Measurements from ENCODE around the gene PRM1.

Gene PRM1

DNA sequence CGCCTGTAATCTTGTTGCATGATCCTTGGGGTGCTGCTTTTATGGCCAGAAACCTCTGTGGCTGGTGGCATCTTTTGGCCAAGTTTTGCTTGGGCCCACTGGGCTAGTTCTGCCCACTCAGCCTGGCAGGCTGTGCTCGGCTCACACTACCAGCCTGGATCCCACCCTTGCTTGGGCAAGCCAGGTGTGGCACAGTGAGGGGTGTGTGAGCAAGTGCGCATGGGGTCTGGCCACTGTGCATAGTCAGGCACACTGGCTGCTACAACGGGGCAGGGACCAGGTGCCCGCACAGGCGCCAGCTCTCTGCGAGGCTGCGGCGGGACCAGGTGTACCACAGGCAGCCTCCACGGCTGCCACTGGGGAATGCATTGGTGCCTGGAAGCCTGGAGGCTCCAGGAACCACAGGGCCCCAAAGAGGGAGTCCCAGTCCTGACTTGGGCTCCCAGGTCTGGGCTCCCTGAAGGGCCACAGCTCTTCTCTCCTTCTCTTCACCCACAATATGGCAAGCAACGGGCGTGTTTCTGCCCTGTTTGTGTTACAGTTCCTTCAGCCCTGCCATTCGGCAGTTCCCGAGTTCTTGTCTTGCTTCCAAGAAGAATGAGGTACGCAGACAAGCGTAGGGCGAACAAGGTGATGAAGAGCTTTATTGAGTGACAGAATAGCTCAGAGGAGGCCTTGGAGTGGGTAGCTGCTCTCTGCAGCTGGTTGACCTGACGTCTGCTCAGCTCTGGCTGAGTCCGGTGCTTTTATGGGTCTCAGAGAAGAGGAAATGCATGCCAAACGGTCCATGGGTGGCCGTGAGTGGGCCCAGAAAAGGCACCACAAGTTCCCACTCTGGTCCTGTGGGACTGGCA is 26.7 kb upstream of the PRM1 start:
- H3K36me3 ChIP-seq (ENCODE audit: control insufficient read depth, low read length), result no peaks in the 10 kb centered on the region
- no peak for TF ChIP-seq EZH2phosphoT487 (IDR thresholded peaks at IDR 0.05; ENCODE audit: borderline replicate concordance, low read length)
- TF ChIP-seq, protein P1, sequence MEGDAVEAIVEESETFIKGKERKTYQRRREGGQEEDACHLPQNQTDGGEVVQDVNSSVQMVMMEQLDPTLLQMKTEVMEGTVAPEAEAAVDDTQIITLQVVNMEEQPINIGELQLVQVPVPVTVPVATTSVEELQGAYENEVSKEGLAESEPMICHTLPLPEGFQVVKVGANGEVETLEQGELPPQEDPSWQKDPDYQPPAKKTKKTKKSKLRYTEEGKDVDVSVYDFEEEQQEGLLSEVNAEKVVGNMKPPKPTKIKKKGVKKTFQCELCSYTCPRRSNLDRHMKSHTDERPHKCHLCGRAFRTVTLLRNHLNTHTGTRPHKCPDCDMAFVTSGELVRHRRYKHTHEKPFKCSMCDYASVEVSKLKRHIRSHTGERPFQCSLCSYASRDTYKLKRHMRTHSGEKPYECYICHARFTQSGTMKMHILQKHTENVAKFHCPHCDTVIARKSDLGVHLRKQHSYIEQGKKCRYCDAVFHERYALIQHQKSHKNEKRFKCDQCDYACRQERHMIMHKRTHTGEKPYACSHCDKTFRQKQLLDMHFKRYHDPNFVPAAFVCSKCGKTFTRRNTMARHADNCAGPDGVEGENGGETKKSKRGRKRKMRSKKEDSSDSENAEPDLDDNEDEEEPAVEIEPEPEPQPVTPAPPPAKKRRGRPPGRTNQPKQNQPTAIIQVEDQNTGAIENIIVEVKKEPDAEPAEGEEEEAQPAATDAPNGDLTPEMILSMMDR (IDR thresholded peaks at IDR 0.05; ENCODE audit: low read depth, low read length, poor library complexity, severe bottlenecking), result no peak
- H3K79me2 ChIP-seq (ENCODE audit: control insufficient read depth, low read length), result no peaks in the 10 kb centered on the region
- H3K9me2 ChIP-seq (replicated peaks; ENCODE audit: control insufficient read depth, low read length), result no peaks in the 10 kb centered on the region
- H3K27ac ChIP-seq (ENCODE audit: low read depth, low read length), result peak overlapping the region; percentile 97
- H3K27me3 ChIP-seq (ENCODE audit: control insufficient read depth, low read length), result no peaks in the 10 kb centered on the region
- peaks cover 94% of the 10 kb centered on the region for H3K4me1 ChIP-seq (ENCODE audit: control insufficient read depth, low read length)
- peak overlapping the region; percentile 83 for H3K4me2 ChIP-seq (ENCODE audit: low read length)
- peak overlapping the region; percentile 35 for H3K4me3 ChIP-seq (ENCODE audit: low read length)
- H3F3A ChIP-seq (ENCODE audit: control insufficient read depth, insufficient read depth), result peaks cover 24% of the 10 kb centered on the region
- H4K20me1 ChIP-seq (ENCODE audit: control insufficient read depth, insufficient read depth, low read depth, low read length), result no peaks in the 10 kb centered on the region
- peaks cover 8% of the 10 kb centered on the region for H3K9me3 ChIP-seq (ENCODE audit: control insufficient read depth, insufficient read depth, low read length)

DNA sequence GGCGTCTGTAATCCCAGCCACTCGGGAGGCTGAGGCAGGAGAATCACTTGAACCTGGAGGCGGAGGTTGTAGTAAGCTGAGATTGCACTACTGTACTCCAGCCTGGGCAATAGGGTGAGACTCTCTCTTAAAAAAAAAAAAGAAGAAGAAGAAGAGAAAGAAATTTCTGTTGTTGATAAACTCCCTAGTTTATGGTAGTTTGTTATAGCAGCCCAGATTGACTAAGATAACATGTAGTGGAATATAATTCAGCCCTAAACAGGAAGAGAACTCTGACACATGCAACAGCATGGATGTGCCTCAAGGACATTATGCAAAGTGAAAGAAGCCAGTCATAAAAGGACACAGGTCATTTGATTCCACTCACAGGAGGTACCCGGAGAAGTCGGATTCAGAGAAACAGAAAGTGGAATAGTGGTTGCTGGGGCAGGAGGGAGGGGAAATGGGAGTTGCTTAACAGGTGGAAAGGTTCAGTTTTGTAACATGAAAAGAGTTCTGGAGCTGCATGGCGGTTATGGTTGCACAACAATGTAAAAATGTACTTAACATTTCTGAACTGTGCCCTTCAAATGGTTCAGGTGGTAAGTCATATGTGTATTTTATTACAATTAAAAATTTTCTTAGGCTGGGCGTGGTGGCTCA is 26.0 kb upstream of the PRM1 start:
- Histone ChIP-seq H3K27ac (ENCODE audit: low read depth, low read length) (no peak overlapping the region), H3K4me2 (ENCODE audit: low read length) (no peak overlapping the region), H4K20me1 (ENCODE audit: control insufficient read depth, insufficient read depth, low read depth, low read length) (no peaks in the 10 kb centered on the region), H3K79me2 (ENCODE audit: control insufficient read depth, low read length) (no peaks in the 10 kb centered on the region), H3F3A (ENCODE audit: control insufficient read depth, insufficient read depth) (peaks cover 24% of the 10 kb centered on the region), H3K27me3 (ENCODE audit: control insufficient read depth, low read length) (no peaks in the 10 kb centered on the region), H3K9me2 (replicated peaks; ENCODE audit: control insufficient read depth, low read length) (no peaks in the 10 kb centered on the region), H3K4me3 (ENCODE audit: low read length) (no peak overlapping the region), H3K36me3 (ENCODE audit: control insufficient read depth, low read length) (no peaks in the 10 kb centered on the region), H3K4me1 (ENCODE audit: control insufficient read depth, low read length) (peaks cover 92% of the 10 kb centered on the region), H3K9me3 (ENCODE audit: control insufficient read depth, insufficient read depth, low read length) (peaks cover 8% of the 10 kb centered on the region)
- TF ChIP-seq EZH2phosphoT487 (IDR thresholded peaks at IDR 0.05; ENCODE audit: borderline replicate concordance, low read length), result no peak
- TF ChIP-seq, protein P1 (IDR thresholded peaks at IDR 0.05; ENCODE audit: low read depth, low read length, poor library complexity, severe bottlenecking), result no peak

DNA sequence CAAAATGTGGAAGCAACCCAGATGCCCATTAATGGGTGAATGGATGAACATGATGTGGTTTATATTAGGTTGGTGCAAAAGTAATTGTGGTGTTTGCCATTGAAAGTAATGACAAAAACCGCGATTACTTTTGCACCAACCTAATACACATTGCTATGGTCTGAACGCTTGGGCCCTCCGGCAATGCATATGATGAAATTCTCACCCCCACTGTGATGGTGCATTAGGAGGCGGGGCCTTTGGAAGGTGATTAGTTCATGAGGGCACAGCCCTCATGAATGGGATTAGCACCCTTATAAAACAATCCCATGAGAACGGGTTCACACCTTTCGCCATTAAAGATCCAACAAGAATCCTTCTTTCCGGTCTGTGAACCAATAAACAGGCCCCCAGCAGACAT is 25.3 kb upstream of the PRM1 start:
- Histone ChIP-seq H4K20me1 (ENCODE audit: control insufficient read depth, insufficient read depth, low read depth, low read length) (no peaks in the 10 kb centered on the region), H3K4me3 (ENCODE audit: low read length) (no peak overlapping the region), H3K27me3 (ENCODE audit: control insufficient read depth, low read length) (no peaks in the 10 kb centered on the region), H3F3A (ENCODE audit: control insufficient read depth, insufficient read depth) (peaks cover 27% of the 10 kb centered on the region), H3K4me1 (ENCODE audit: control insufficient read depth, low read length) (peaks cover 92% of the 10 kb centered on the region), H3K36me3 (ENCODE audit: control insufficient read depth, low read length) (no peaks in the 10 kb centered on the region), H3K9me3 (ENCODE audit: control insufficient read depth, insufficient read depth, low read length) (peaks cover 8% of the 10 kb centered on the region), H3K4me2 (ENCODE audit: low read length) (no peak overlapping the region), H3K27ac (ENCODE audit: low read depth, low read length) (no peak overlapping the region), H3K9me2 (replicated peaks; ENCODE audit: control insufficient read depth, low read length) (no peaks in the 10 kb centered on the region), H3K79me2 (ENCODE audit: control insufficient read depth, low read length) (no peaks in the 10 kb centered on the region)
- TF ChIP-seq, protein P1 (IDR thresholded peaks at IDR 0.05; ENCODE audit: low read depth, low read length, poor library complexity, severe bottlenecking), result no peak

All from DOHH2 (cell line).